LNCaP clone FGC (cell line): ENCODE results near the gene XCL1.
"Not testable (repeated sequence)": the region's sequence is repeated elsewhere in the genome, so short reads cannot be mapped to it uniquely, and the experiment has no call there.

Experiments used
- DNase-seq: peaks from one replicate; pipeline ENCODE4 v3.0.0-alpha.2; 2011; ENCODE audit warnings: low read depth
- H3K4me3 ChIP-seq: 2 replicates; pipeline ENCODE4 v1.5.1; 2011; ENCODE audit warnings: mild to moderate bottlenecking, low read depth, low read length, control low read depth
- TF ChIP-seq, protein P1 (sequence below): IDR thresholded peaks from 2 replicates; pipeline ENCODE4 v1.5.1; 2012; ENCODE audit warnings: mild to moderate bottlenecking; ENCODE audit not compliant: control insufficient read depth, insufficient read depth; ENCODE audit errors: extremely low read depth

Gene XCL1

DNA sequence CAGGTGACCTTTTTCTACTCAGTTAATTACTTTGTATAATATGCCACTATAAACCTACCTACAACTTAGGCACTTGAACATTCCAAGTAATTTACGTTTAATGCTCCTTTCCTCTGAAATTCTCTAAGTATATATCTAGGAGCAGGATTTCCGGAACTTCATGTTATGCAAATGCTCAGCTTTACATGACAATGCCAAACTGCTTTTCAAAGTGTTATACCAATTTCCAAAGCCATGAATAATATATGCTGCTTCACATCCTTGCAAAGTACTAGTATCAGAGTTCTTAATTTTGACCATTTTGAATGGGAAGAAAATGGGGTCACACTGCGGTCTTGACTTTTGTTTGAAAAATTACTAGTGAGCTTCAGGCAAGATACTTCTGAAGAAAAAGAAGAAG, 5.8 kb upstream of the XCL1 start:
- H3K4me3 ChIP-seq: no peak overlapping the region
- no peak for DNase-seq
- TF ChIP-seq, protein P1, sequence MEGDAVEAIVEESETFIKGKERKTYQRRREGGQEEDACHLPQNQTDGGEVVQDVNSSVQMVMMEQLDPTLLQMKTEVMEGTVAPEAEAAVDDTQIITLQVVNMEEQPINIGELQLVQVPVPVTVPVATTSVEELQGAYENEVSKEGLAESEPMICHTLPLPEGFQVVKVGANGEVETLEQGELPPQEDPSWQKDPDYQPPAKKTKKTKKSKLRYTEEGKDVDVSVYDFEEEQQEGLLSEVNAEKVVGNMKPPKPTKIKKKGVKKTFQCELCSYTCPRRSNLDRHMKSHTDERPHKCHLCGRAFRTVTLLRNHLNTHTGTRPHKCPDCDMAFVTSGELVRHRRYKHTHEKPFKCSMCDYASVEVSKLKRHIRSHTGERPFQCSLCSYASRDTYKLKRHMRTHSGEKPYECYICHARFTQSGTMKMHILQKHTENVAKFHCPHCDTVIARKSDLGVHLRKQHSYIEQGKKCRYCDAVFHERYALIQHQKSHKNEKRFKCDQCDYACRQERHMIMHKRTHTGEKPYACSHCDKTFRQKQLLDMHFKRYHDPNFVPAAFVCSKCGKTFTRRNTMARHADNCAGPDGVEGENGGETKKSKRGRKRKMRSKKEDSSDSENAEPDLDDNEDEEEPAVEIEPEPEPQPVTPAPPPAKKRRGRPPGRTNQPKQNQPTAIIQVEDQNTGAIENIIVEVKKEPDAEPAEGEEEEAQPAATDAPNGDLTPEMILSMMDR: no peak

DNA sequence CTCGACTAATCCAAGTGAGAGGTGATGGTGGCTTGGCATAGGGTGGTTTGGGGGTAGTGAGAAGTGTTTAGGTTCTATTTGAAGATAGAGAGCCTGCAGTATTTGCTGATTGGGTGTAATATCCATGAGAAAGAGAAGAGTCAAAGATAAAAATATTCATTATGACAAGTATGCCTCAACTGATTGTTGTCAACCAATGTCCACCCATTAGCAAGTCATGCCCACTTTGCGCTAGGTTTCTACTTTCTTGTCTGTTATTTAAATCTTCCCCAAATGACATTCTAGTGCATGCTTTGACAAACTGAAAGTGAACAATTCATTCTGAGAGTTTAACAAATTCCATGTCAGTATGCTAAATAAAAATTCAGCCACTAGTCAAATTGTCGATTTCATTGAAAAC, 3.8 kb upstream of the XCL1 start:
- TF ChIP-seq, protein P1: no peak
- DNase-seq: no peak
- H3K4me3 ChIP-seq: no peak overlapping the region

DNA sequence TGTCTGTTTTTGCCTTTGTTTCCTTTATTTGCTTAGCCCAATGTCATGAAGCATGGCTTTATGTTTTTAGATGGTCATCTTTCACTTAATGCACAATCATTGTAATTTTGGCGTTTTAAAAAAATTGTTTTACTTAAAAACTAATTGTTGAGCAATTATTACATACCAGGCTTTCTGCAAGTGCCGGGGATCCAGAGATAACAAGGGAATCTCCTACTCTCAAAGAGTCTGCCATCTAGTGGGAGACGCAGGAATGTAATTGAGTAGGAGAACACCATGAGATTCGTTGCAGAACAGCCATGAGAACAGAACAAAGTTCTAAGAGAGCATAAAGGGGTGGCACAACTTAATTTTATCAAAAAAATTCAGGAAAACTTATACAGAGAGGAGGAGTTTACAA, 2.2 kb upstream of the XCL1 start:
- not testable (repeated sequence) for DNase-seq, H3K4me3 ChIP-seq

- not testable (repeated sequence) for DNase-seq, H3K4me3 ChIP-seq
These were observed 2.3 kb downstream of the XCL1 start for GRCh38 chr1:168578531-168579185.

- DNase-seq, H3K4me3 ChIP-seq: not testable (repeated sequence)
These were observed 3.9 kb downstream of the XCL1 start for GRCh38 chr1:168580290-168580689.

- not testable (repeated sequence) for DNase-seq, H3K4me3 ChIP-seq
These were observed 4.6 kb downstream of the XCL1 start for GRCh38 chr1:168580991-168581390.

DNA sequence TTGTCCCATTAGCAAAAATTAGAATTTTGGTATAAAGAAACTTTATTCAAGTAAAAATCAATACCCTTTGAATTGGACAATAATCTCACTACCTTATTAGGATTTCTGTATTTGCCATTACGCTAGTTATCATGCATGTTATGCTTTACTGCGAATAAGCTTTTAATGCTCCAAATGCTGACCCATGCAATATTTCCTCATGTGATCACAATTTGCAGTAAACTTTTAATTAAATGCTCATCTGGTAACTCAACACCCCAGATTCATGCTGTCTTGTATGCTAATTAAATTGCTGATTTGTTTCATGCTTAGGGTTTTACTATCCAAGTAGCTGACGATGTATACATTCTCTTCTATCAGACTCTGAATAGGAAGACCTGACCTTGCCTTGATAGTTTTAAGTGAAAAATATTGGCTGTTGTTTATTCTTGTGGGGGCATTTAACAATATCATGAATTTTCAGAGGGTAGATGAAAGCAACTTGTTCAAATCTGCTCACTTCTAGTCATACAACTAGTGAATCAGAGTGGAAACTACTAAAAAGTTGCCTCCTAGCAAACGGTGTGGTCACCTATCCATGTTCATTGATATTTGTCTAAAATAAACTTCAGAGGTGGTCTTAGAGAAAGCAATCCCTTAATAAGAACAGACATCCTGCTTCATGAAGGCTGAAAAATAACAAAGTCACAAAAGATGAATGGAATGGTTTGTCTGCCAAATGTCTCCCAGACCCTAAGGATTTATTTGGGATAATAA, 5.6 kb downstream of the XCL1 start:
- no peak for DNase-seq
- no peak overlapping the region for H3K4me3 ChIP-seq
- TF ChIP-seq, protein P1: no peak

- H3K4me3 ChIP-seq: no peak overlapping the region
- TF ChIP-seq, protein P1: no peak
- no peak for DNase-seq
These were observed 6.4 kb downstream of the XCL1 start for GRCh38 chr1:168582688-168583336.

DNA sequence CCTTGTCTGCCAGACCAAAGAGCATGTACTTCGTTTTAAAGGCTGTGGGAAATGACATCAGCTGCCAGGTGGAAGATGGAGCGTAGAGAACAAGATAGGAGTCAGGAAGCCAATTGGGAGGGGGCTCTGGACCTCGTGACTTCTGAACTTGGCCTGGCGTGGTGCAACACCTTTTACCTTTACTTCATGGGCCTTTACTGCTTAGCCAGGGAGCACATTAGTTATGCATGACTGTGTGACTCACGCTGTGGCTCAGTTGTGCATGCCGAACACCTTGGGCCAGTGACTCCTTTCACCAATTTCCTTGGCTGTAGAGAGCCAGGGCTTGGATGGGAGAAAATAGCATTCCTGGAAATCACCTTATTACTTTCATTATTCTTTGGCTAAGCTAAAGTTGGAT, 7.2 kb downstream of the XCL1 start:
- no peak overlapping the region for H3K4me3 ChIP-seq
- DNase-seq: no peak
- TF ChIP-seq, protein P1: no peak
